Cardiac muscle cell (in vitro differentiated cells and primary cell): Measurements from ENCODE around the gene CA9. TPM values are rescaled to one million over a fixed set of nuclear protein-coding genes. Genes with fewer than 3 reads are reported as not detected.

Experiments
- DNase-seq, 2 donors: peaks; one replicate each; pipeline versions ENCODE4 v3.0.0 to v3.0.0-alpha.2; 2010 to 2017; ENCODE audit warnings: low read depth in 1 of 2, low spot score in 1 of 2
- H3K27ac ChIP-seq: fragments of 200-600 bp; sonication (generic); 2 replicates; pipeline ENCODE4 v1.5.1; 2016
- H3K27me3 ChIP-seq: fragments of 200-600 bp; sonication (generic); 2 replicates; pipeline ENCODE4 v1.6.0; 2016; ENCODE audit warnings: control low read depth
- H3K36me3 ChIP-seq: fragments of 200-600 bp; sonication (generic); 2 replicates; pipeline ENCODE4 v1.5.1; 2016; ENCODE audit warnings: control low read depth
- H3K4me1 ChIP-seq: fragments of 200-600 bp; sonication (generic); 2 replicates; pipeline ENCODE4 v1.8.1; 2017; ENCODE audit warnings: low read depth, mild to moderate bottlenecking, mixed run types
- H3K4me3 ChIP-seq: fragments of 200-600 bp; sonication (generic); 2 replicates; pipeline ENCODE4 v1.5.1; 2016; ENCODE audit warnings: mild to moderate bottlenecking
- H3K9me3 ChIP-seq: fragments of 200-600 bp; sonication (generic); 2 replicates; pipeline ENCODE4 v1.5.1; 2017; ENCODE audit warnings: low read depth, mild to moderate bottlenecking, control low read depth
- CTCF ChIP-seq: IDR thresholded peaks from 2 replicates; pipeline ENCODE4 v1.5.1; 2012; ENCODE audit warnings: low read depth, mild to moderate bottlenecking, low read length
- polyA plus RNA-seq: library from polyadenylated mRNA; unstranded; fragments of >200 nt; fragmentation: Nextera tagmentation; extraction: Ambion mirVana; gene quantifications from 2 replicates; pipeline ENCODE4 v1.2.1, GENCODE V29; 2016
- total RNA-seq: library from RNA; depleted of rRNA; stranded (reverse); fragments of >200 nt; gene quantifications from 2 replicates; pipeline ENCODE4 v1.2.3, GENCODE V29; 2016

The CA9 gene
- total and polyA plus RNA-seq, 2 experiments from 2014 or later = 2.4 to 2.6 TPM

- Histone ChIP-seq H3K36me3 (peaks cover 41% of the 10 kb centered on the region), H3K9me3 (no peaks in the 10 kb centered on the region), H3K27ac (peak overlapping the region; percentile 47), H3K27me3 (no peaks in the 10 kb centered on the region), H3K4me1 (no peaks in the 10 kb centered on the region), H3K4me3 (no peak overlapping the region)
- DNase-seq = no peak
- no peak for TF ChIP-seq CTCF
Observed at GRCh38 chr9:35695943-35696401, 22.2 kb downstream of the CA9 start.

GRCh38 chr9:35696520-35697215, 22.9 kb downstream of the CA9 start:
- peaks cover 48% of the 10 kb centered on the region for H3K36me3 ChIP-seq
- TF ChIP-seq CTCF = peak; percentile 94

GRCh38 chr9:35697486-35697885, 23.8 kb downstream of the CA9 start:
- H3K27ac ChIP-seq = peak overlapping the region; percentile 58
- H3K4me3 ChIP-seq = no peak overlapping the region
- H3K36me3 ChIP-seq = peaks cover 55% of the 10 kb centered on the region
- H3K27me3 ChIP-seq = no peaks in the 10 kb centered on the region
- TF ChIP-seq CTCF = no peak
- H3K9me3 ChIP-seq = no peaks in the 10 kb centered on the region
- DNase-seq = no peak
- no peaks in the 10 kb centered on the region for H3K4me1 ChIP-seq

More at GRCh38 chr9:35696520-35697215, 22.9 kb downstream of the CA9 start:
- peak; percentile 65 to 73 for DNase-seq
- Histone ChIP-seq H3K4me1 (no peaks in the 10 kb centered on the region), H3K27ac (peak overlapping the region; percentile 58), H3K27me3 (no peaks in the 10 kb centered on the region), H3K9me3 (no peaks in the 10 kb centered on the region), H3K4me3 (no peak overlapping the region)

- no peak for DNase-seq
- Histone ChIP-seq H3K27ac (no peak overlapping the region), H3K4me3 (no peak overlapping the region), H3K27me3 (no peaks in the 10 kb centered on the region), H3K9me3 (no peaks in the 10 kb centered on the region), H3K4me1 (no peaks in the 10 kb centered on the region), H3K36me3 (peaks cover 62% of the 10 kb centered on the region)
- no peak for TF ChIP-seq CTCF
Observed at GRCh38 chr9:35698231-35698630, 24.5 kb downstream of the CA9 start.

- Histone ChIP-seq H3K4me1 (no peaks in the 10 kb centered on the region), H3K9me3 (no peaks in the 10 kb centered on the region), H3K27ac (no peak overlapping the region), H3K36me3 (peaks cover 76% of the 10 kb centered on the region), H3K27me3 (no peaks in the 10 kb centered on the region), H3K4me3 (no peak overlapping the region)
- TF ChIP-seq CTCF = no peak
- no peak for DNase-seq
Observed at GRCh38 chr9:35700031-35700430, 26.3 kb downstream of the CA9 start.
